ENCODE measurements around the gene NEDD4L. TPM values are rescaled to one million over a fixed set of nuclear protein-coding genes. Genes with fewer than 3 reads are reported as not detected.
"Not testable (repeated sequence)": the region's sequence is repeated elsewhere in the genome, so short reads cannot be mapped to it uniquely, and the experiment has no call there.

Gene NEDD4L
- total and polyA plus RNA-seq, 4 donors, result 40.2 to 308 (median 148) TPM

GRCh38 chr18:58168221-58168620 is 124.2 kb downstream of the NEDD4L start:
- Histone ChIP-seq H3K36me3 (ENCODE audit: control insufficient read depth in 4 of 4, insufficient read depth in 4 of 4, low read length in 4 of 4) (peaks cover 0 to 10% (median 2%) of the 10 kb centered on the region in 4 donors), H3K9me3 (ENCODE audit: control insufficient read depth in 4 of 4, insufficient read depth in 3 of 4, low read length in 3 of 4) (no peaks in the 10 kb centered on the region), H3K4me3 (no peak overlapping the region), H3K9ac (ENCODE audit: insufficient read depth in 1 of 2, low read length in 2 of 2) (no peak overlapping the region), H3K27ac (ENCODE audit: low read depth in 1 of 2, low read length in 1 of 2) (no peak overlapping the region), H3K4me1 (ENCODE audit: control insufficient read depth in 5 of 5, insufficient read depth in 5 of 5, low read length in 5 of 5) (peaks cover 0 to 17% (median under 1%) of the 10 kb centered on the region in 5 donors), H3K27me3 (ENCODE audit: control insufficient read depth in 3 of 3, insufficient read depth in 3 of 3, low read length in 2 of 3) (no peaks in the 10 kb centered on the region)
- ATAC-seq (ENCODE audit: insufficient read depth, low FRiP score) (no peak), DNase-seq (no peak)
- 88 to 94% methylated on average over 5 of the region's 5 CpGs for WGBS, 2 donors
- TF ChIP-seq, protein P1, sequence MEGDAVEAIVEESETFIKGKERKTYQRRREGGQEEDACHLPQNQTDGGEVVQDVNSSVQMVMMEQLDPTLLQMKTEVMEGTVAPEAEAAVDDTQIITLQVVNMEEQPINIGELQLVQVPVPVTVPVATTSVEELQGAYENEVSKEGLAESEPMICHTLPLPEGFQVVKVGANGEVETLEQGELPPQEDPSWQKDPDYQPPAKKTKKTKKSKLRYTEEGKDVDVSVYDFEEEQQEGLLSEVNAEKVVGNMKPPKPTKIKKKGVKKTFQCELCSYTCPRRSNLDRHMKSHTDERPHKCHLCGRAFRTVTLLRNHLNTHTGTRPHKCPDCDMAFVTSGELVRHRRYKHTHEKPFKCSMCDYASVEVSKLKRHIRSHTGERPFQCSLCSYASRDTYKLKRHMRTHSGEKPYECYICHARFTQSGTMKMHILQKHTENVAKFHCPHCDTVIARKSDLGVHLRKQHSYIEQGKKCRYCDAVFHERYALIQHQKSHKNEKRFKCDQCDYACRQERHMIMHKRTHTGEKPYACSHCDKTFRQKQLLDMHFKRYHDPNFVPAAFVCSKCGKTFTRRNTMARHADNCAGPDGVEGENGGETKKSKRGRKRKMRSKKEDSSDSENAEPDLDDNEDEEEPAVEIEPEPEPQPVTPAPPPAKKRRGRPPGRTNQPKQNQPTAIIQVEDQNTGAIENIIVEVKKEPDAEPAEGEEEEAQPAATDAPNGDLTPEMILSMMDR (IDR thresholded peaks at IDR 0.05; ENCODE audit: control extremely low read depth, extremely low read depth), result no peak

DNA sequence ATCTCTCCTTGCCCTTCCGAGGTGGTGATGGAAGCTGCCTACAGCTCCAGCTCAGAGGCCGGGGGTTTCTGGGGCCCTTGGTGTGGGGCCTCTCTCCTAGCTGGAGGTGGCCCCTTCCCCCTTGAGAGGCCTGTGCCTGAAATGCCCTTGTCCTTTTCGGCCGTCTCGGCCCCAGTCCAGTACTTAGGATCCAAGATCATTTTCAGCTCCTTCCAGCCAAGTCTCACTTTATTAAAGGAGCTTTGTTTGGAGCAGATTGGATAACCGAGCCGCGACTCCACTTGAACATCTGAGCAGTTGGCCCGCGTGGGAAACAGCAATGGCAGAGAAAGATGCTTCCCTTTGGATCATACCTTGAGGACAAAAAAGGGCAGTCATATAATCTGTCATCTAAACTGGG is 125.0 kb downstream of the NEDD4L start:
- H3K36me3 ChIP-seq (ENCODE audit: control insufficient read depth in 4 of 4, insufficient read depth in 4 of 4, low read length in 4 of 4), result peaks cover 0 to 10% (median 2%) of the 10 kb centered on the region in 4 donors
- ATAC-seq (ENCODE audit: insufficient read depth, low FRiP score) (no peak), DNase-seq (peak in 2 of 3 donors; percentile 59 to 68)
- no peak overlapping the region for H3K4me3 ChIP-seq
- no peak overlapping the region for H3K9ac ChIP-seq (ENCODE audit: insufficient read depth in 1 of 2, low read length in 2 of 2)
- peaks cover 0 to 17% (median 0%) of the 10 kb centered on the region in 5 donors for H3K4me1 ChIP-seq (ENCODE audit: control insufficient read depth in 5 of 5, insufficient read depth in 5 of 5, low read length in 5 of 5)
- TF ChIP-seq, protein P1 (IDR thresholded peaks at IDR 0.05; ENCODE audit: control extremely low read depth, extremely low read depth), result no peak
- H3K27ac ChIP-seq (ENCODE audit: low read depth in 1 of 2, low read length in 1 of 2), result no peak overlapping the region
- no peaks in the 10 kb centered on the region for H3K9me3 ChIP-seq (ENCODE audit: control insufficient read depth in 4 of 4, insufficient read depth in 3 of 4, low read length in 3 of 4)
- H3K27me3 ChIP-seq (ENCODE audit: control insufficient read depth in 3 of 3, insufficient read depth in 3 of 3, low read length in 2 of 3), result no peaks in the 10 kb centered on the region
- WGBS, 2 donors, result 84 to 91% methylated on average over 10 of the region's 10 CpGs

GRCh38 chr18:58169472-58169871 is 125.4 kb downstream of the NEDD4L start:
- no peak for DNase-seq
- TF ChIP-seq, protein P1 (IDR thresholded peaks at IDR 0.05; ENCODE audit: control extremely low read depth, extremely low read depth), result no peak
- Histone ChIP-seq H3K27me3 (ENCODE audit: control insufficient read depth in 3 of 3, insufficient read depth in 3 of 3, low read length in 2 of 3) (no peaks in the 10 kb centered on the region), H3K27ac (ENCODE audit: low read depth in 1 of 2, low read length in 1 of 2) (no peak overlapping the region), H3K4me1 (ENCODE audit: control insufficient read depth in 5 of 5, insufficient read depth in 5 of 5, low read length in 5 of 5) (peaks cover 0 to 17% (median 0%) of the 10 kb centered on the region in 5 donors), H3K9ac (ENCODE audit: insufficient read depth in 1 of 2, low read length in 2 of 2) (peak overlapping the region in 1 of 2 donors; percentile 7), H3K9me3 (ENCODE audit: control insufficient read depth in 4 of 4, insufficient read depth in 3 of 4, low read length in 3 of 4) (no peaks in the 10 kb centered on the region), H3K4me3 (no peak overlapping the region), H3K36me3 (ENCODE audit: control insufficient read depth in 4 of 4, insufficient read depth in 4 of 4, low read length in 4 of 4) (peaks cover 0 to 10% (median 2%) of the 10 kb centered on the region in 4 donors)
- 93 to 94% methylated on average over 6 of the region's 6 CpGs for WGBS, 2 donors
- ATAC-seq (ENCODE audit: insufficient read depth, low FRiP score), result no peak

- not testable (repeated sequence) for DNase-seq; ATAC-seq (ENCODE audit: insufficient read depth, low FRiP score); H3K4me3 ChIP-seq; H3K36me3 ChIP-seq (ENCODE audit: control insufficient read depth in 4 of 4, insufficient read depth in 4 of 4, low read length in 4 of 4); H3K27me3 ChIP-seq (ENCODE audit: control insufficient read depth in 3 of 3, insufficient read depth in 3 of 3, low read length in 2 of 3); H3K9me3 ChIP-seq (ENCODE audit: control insufficient read depth in 4 of 4, insufficient read depth in 3 of 4, low read length in 3 of 4); H3K9ac ChIP-seq (ENCODE audit: insufficient read depth in 1 of 2, low read length in 2 of 2); H3K27ac ChIP-seq (ENCODE audit: low read depth in 1 of 2, low read length in 1 of 2)
- WGBS, 2 donors, result 80 to 84% methylated on average over 2 to 3 of the region's 5 CpGs
- peaks cover 0 to 19% (median under 1%) of the 10 kb centered on the region in 5 donors for H3K4me1 ChIP-seq (ENCODE audit: control insufficient read depth in 5 of 5, insufficient read depth in 5 of 5, low read length in 5 of 5)
Measured at GRCh38 chr18:58170036-58170435, 126.0 kb downstream of the NEDD4L start.

Data from lung (tissue), 12 donors.